GM12891 (cell line): ENCODE measurements around the gene RSAD1.

ENCODE experiments used
- DNase-seq: peaks from one replicate; pipeline ENCODE4 v3.0.0; 2011; ENCODE audit warnings: low spot score; ENCODE audit not compliant: insufficient read length
- FAIRE-seq: peaks from 2 replicates; lab custom pipeline; 2011; peaks lifted over from hg19 to GRCh38; lab: Jason Lieb, UNC
- PAX5 ChIP-seq: IDR thresholded peaks from 2 replicates; pipeline ENCODE4 v1.6.1; 2011; ENCODE audit warnings: low read length, moderate library complexity, mild to moderate bottlenecking; ENCODE audit not compliant: insufficient read depth, severe bottlenecking
- POLR2A ChIP-seq: IDR thresholded peaks from 2 replicates; pipeline ENCODE4 v1.6.1; 2011; ENCODE audit warnings: low read depth, low read length, control low read depth
- POLR2AphosphoS5 ChIP-seq: IDR thresholded peaks from 2 replicates; pipeline ENCODE4 v1.6.1; 2011; ENCODE audit warnings: low read depth, low read length, control low read depth
- POU2F2 ChIP-seq: IDR thresholded peaks from 2 replicates; pipeline ENCODE4 v1.6.1; 2011; ENCODE audit warnings: low read depth, mild to moderate bottlenecking, control low read depth, low read length, moderate library complexity
- SPI1 ChIP-seq: IDR thresholded peaks from 2 replicates; pipeline ENCODE4 v1.6.1; 2011; ENCODE audit warnings: low read depth, low read length, control low read depth
- TAF1 ChIP-seq: IDR thresholded peaks from 2 replicates; pipeline ENCODE4 v1.6.1; 2011; ENCODE audit warnings: low read depth, low read length, control low read depth

The RSAD1 gene

DNA sequence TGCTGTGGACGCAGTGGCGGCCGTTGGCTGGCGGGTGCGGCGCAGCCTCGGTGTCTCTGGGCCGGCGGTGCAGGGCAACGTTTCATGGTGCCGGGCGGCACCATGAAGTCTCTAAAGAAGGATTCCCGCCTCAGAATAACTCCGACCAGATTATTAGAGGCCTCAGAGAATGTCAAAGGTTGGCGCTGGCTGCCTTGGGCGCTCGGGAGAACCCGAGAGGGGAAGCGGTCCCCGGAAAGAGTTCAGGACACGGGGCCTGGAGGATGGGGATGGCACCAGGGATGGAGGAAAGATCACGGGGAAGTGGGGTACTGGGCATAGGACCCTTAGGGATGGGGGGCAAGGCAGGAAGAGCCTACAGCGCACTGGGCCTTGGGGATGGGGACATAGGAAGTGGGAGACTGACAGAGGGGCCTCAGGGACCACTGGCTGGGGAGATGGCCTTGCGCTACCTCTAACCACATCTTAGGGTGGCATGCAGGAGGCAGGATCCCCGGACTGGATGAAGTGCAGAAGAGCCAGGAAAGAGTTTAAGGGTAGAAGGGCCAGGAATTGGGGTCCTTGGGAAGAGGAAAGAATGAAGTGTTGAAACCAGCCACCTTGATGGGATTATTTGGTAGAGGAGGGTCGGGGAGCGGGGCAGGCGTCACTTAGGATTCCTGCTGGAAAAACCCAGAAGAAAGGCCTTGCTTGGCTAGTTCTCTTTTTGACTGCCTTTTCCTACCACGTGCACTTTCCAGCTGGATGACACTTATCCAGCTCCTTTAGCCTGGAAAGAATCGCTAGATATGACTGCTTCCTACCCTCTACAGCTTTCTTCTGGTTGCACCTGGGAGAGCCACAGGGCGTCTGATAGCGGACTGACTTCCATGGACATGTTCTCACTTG, 30.2 kb downstream of the RSAD1 start:
- no peak for TF ChIP-seq TAF1
- no peak for TF ChIP-seq POU2F2
- TF ChIP-seq PAX5: no peak
- TF ChIP-seq POLR2AphosphoS5: no peak
- no peak for TF ChIP-seq SPI1
- no peak for TF ChIP-seq POLR2A
- DNase-seq (no peak), FAIRE-seq (no peak)

DNA sequence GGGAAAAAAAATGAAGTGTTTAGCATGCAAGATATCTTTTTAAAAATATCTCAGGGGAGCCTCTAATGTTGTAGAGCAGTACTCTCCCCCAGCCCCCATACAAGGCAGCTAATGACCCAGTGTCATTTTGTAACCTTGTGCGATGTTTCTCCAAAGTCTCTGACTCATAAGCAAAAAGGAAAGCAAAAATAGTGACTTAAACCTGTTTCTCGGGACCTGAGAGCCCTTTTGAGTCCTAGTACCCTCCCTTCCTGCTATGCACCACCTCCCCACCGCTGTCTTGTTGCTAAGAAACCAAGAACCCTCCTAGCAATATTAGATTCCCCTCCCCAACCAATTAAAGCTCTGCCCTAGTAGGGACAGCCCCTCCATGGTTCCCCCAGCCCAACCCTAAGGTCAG, 32.4 kb downstream of the RSAD1 start:
- FAIRE-seq: peak; percentile 94
- peak; percentile 70 for DNase-seq
- TF ChIP-seq POLR2AphosphoS5 (no peak), POLR2A (no peak), PAX5 (no peak), SPI1 (no peak), TAF1 (no peak), POU2F2 (no peak; the same call in 1 of the 2 replicates)

DNA sequence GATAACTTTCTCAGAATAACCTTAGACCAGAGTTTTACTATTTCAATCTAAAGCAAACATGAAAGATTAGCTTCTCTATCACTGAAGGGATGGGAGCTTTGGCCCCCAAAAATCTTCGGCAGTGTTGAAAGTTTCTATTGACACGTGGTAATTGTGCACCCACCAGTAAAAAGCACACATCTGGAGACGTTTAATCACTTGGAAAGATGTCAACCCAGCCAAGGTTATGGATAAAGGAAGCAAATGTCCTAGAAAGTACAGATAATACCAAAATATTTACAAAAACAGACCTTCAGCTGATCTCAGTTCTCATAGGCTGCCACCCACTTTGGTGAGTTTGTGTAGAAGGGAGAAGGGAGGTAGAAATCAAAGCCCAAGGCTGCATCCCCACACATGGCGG, 34.8 kb downstream of the RSAD1 start:
- FAIRE-seq (no peak), DNase-seq (no peak)
- TF ChIP-seq POU2F2 (no peak), PAX5 (no peak), SPI1 (no peak), TAF1 (no peak), POLR2AphosphoS5 (no peak), POLR2A (no peak)

DNA sequence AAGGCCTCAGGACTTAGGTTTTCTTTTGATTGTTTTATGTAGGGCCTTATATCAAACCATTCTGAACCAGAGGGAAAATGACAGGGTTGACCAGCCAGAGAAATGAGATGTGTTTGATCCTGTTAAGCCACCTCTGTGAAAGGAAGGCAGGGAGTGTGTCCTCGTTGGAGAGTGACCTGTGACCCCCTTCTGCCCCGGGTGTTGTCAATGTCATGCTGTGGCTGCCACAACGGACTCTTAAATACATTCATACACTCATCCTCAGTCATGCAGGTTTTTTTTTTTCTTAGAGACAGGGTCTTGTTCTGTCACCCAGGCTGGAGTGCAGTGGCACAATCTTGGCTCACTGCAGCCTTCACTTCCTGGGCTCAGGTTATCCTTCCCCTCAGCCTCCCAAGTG, 35.7 kb downstream of the RSAD1 start:
- TF ChIP-seq PAX5 (no peak), POLR2A (no peak), POU2F2 (no peak), TAF1 (no peak), SPI1 (no peak), POLR2AphosphoS5 (no peak)
- no peak for FAIRE-seq

DNA sequence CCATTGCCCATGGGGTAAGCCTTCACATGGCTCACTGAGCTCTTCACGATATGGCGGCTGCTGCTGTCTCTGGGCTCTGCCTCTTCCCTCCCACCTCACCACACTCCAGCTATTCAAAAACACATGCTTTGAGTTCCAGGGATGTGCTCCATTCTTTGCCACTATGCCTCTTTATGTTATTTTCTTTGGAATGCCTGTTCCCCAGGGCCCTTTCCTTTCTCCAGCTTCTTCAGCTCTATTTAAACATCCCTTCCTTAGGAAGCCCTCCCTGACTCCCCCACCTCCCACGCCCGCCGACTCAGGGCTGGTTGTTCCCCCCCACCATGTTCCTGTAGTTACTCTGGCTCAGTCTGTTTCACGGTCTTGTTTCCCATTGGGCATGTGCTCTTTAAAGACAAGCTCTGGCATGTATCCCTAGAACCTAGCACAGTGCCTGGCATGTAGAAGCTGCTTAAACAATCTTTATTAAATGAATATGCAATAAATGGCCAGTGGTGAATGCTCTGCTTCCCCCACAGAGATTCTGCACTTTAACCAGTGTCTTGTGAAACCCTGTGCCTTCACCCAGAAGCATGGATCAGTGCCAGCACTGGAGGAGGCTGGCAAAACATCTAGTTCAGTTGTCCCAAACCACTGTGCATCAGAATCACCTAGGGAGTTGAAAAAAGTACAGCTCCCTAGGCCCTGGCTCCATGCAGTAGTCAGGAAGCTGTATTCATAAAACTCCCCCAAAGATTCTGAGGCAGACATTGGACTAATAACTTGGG, 36.5 kb downstream of the RSAD1 start:
- no peak for DNase-seq
- TF ChIP-seq TAF1 (no peak), SPI1 (no peak), PAX5 (no peak), POU2F2 (no peak), POLR2AphosphoS5 (no peak), POLR2A (no peak)
- FAIRE-seq: no peak

More for the DNA sequence above, 35.7 kb downstream of the RSAD1 start:
- no peak for DNase-seq

DNA sequence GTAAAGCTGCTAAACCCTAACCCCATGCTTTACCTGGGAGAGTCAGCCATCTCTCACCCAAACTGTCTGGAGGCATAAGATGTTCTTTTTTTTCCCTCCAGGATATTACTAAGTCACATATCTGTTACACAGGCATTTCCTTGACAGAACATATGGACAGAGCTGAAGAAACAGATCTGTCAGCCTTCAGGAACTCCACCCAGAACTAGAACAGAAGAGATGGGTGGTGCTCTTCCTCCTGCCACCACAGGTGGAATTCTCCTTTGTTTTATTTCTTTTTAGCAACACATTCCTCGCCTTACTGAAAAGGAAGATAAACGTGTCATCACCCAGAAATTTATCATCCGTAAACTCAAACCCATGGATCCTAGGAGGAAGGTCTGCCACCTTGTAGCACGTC, 38.4 kb downstream of the RSAD1 start:
- DNase-seq (no peak), FAIRE-seq (no peak)
- TF ChIP-seq POLR2A: no peak
- TF ChIP-seq SPI1: no peak
- TF ChIP-seq POU2F2: no peak
- no peak for TF ChIP-seq TAF1
- TF ChIP-seq POLR2AphosphoS5: no peak
- no peak for TF ChIP-seq PAX5

DNA sequence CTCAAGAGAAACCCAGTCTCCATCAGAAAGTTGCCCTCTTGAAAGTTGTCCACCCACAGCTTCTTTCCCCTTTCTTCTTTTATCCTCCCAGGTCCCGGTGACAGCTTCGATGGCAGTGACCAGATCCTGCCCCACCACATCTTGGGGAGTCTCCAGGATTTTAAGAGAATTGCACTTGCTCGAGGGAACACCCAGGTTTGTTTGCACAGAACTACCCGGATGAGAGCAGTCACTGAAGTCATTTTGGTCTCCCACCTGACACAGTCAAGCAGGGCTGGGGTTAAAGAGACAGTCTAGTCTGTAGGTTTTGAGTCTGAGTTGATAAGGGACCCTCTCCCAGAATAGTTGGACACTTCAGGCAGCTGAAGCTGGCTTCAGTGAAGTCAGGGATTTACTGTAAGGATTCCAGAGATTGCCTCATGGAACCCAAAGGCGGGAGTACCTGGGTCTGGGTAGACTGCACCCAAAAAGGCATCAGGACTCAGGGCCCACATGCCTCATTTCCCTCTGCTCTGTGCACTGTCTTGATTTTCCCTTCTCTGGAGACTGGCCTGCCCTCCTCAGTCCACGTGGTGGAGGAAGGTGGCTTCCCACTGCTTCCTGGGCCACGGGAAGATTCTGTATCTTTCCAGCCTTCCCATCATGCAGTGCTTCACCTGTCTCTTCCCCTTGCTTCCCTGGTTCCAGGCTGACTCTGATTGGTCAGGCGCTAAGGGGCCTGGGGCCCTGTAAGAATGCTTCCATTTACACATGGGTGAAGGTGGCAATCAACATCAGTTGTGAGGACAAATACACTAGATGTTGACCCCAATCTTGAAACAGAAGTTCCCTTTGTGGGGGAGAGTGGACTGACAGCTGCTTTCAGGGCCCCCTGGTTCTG, 39.1 kb downstream of the RSAD1 start:
- no peak for DNase-seq
- TF ChIP-seq POLR2A (no peak), SPI1 (no peak), PAX5 (no peak), POU2F2 (no peak), POLR2AphosphoS5 (no peak)
- FAIRE-seq: no peak

DNA sequence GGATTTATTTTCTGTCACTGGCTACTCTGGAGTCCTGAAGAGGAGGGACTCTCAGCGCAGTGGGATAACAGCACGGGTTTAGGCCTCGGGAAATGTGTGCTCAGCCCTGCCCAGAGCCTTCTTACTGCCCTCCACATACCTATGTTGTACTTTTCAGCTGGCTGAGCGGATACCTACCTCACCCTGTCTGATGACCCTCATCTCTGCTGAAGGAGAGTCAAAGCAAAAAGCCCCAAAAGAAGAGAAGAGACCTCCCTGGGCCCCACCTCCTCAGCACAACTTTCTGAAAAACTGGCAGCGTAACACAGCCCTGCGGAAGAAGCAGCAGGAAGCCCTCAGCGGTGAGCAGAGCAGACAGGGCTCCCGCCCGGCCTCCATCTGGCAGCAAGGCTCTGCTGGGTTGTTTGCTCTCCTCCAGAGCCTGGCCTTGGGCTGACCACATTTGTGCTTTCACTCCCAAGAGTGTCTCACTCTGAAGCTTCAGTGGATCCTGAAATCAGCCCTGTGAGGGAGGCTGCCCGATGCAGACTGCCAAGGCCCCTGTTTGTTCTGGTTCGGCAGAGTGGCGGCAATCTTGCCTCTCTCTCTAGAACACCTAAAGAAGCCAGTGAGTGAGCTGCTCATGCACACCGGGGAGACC, 39.8 kb downstream of the RSAD1 start:
- TF ChIP-seq POLR2A (no peak), POU2F2 (no peak), TAF1 (no peak), POLR2AphosphoS5 (no peak), PAX5 (no peak)
- FAIRE-seq (no peak), DNase-seq (no peak)
